Right hindlimb (tissue), 1 donor: ENCODE data around the gene PLA2G5.
"Not testable (repeated sequence)": the region's sequence is repeated elsewhere in the genome, so short reads cannot be mapped to it uniquely, and the experiment has no call there.

Experiments
- DNase-seq: peaks from one replicate; pipeline ENCODE4 v3.0.0-alpha.2; 2018

PLA2G5 gene

GRCh38 chr1:20069874-20070273 lies at the start of gene PLA2G5:
PLA2G5 (plus strand) TSS chr1:20070194; CDS start chr1:20084831, 14,637 bp downstream.
- peak; percentile 64 for DNase-seq

DNA sequence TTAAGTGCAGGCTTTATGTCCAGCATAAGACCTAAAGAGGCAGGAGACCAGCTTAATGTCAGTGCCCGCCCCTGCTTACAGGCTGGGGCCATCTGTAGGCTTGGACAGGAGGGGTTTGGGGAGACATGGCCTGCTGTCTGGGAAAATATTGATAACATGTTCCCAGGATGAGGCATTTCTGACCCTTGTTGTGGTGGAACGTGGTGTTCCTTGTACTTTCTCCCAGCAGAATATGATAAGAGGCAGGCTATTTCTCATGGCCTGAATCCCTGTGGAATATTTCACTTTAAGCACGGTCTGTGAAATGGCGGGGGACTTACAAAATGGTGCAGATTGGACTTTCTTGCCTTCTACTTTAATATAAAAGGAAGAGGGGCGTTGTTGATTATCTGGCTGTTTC lies 41.9 kb upstream of the PLA2G5 start:
- DNase-seq = no peak

DNA sequence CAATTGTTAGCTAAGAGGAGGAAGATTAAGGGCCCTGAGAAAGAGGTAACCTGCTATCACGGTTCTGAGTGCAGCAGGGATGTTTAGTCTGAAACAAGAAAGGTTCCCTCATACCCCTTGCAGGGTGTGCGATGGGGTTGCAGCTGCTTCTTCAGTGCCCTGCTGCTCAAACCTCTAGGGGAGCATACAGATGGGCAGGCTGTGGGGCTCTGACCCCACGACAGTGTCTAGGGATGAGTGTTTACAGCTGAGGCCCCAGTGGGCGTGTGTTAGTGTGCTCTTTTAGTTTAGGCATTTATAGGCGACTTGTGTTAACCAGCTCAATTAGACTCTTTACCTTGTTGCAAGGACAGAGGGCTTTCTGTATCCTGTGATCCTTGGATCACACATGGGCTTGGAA lies 41.3 kb upstream of the PLA2G5 start:
- DNase-seq = no peak

- no peak for DNase-seq
Observed at GRCh38 chr1:20029178-20029912, 40.6 kb upstream of the PLA2G5 start.

DNA sequence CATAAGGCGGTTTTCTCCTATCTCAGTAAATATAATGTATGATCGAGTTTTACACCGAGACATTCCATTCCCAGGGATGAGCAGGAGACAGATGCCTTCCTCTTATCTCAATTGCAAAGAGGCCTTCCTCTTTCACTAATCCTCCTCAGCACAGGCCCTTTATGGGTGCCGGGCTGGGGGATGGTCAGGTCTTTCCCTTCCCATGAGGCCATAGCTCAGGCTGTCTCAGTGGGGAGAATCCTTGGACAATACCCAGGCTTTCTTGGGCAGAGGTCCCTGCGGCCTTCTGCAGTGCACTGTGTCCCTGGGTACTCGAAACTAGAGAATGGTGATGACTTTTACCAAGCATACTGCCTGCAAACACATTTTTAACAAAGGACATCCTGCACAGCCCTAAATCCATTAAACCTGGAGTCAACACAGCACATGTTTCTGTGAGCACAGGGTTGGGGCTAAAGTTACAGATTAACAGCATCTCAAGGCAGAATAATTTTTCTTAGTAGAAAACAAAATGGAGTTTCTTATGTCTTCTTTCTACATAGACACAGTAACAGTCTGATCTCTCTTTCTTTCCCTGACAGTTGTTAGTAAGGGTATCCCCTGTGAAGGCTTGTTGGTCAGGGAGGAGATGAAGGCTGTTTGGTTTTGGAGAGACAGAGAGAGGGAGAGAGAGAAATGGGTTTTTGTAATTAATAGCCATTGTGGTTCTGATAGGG lies 39.4 kb upstream of the PLA2G5 start:
- not testable (repeated sequence) for DNase-seq

GRCh38 chr1:20031161-20031560 lies 38.8 kb upstream of the PLA2G5 start:
- no peak for DNase-seq

GRCh38 chr1:20031836-20032235 lies 38.2 kb upstream of the PLA2G5 start:
- DNase-seq = no peak

GRCh38 chr1:20032425-20032824 lies 37.6 kb upstream of the PLA2G5 start:
- no peak for DNase-seq

DNA sequence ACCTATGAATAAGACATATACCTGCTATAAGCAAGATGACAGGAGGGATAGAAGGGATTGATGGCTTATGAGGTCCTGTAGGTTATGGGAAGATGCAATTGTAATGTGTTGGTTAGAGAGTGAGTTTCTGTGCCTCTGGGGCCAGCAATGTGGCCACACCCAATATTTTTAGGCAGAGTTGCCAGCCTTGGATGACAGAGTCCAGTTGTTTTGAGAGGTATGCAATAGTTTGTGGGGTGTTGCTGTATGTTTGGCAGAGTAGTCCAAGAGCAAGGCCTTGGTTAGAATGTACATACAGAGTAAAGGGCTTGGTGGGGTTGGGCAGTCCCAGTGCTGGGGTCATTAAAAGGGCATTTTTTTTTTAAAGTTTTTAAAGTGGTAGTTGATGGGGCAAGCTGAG lies 36.6 kb upstream of the PLA2G5 start:
- no peak for DNase-seq

DNA sequence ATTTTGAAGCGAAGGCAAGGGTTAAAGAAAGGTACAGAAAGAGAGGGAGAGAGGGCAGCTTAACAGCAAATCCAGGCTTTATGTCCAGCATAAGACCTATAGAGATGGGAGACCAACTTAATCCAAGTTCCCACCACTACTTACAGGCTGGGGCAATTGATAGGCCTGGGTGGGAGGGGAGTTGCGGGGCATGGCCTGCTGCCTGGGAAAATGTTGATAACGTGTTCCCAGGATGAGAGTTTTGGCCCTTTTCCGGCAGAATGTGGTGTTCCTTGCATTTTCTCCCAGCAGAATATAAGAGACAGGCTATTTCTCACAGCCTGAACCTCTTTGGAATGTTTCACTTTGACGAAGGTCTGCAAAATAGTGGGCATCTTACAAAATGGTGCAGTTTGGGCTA lies 34.9 kb upstream of the PLA2G5 start:
- DNase-seq = no peak

GRCh38 chr1:20037877-20038276 lies 32.1 kb upstream of the PLA2G5 start:
- no peak for DNase-seq

- DNase-seq = no peak
Observed at GRCh38 chr1:20047096-20047495, 22.9 kb upstream of the PLA2G5 start.

GRCh38 chr1:20048563-20048962 lies 21.4 kb upstream of the PLA2G5 start:
- DNase-seq = no peak

DNA sequence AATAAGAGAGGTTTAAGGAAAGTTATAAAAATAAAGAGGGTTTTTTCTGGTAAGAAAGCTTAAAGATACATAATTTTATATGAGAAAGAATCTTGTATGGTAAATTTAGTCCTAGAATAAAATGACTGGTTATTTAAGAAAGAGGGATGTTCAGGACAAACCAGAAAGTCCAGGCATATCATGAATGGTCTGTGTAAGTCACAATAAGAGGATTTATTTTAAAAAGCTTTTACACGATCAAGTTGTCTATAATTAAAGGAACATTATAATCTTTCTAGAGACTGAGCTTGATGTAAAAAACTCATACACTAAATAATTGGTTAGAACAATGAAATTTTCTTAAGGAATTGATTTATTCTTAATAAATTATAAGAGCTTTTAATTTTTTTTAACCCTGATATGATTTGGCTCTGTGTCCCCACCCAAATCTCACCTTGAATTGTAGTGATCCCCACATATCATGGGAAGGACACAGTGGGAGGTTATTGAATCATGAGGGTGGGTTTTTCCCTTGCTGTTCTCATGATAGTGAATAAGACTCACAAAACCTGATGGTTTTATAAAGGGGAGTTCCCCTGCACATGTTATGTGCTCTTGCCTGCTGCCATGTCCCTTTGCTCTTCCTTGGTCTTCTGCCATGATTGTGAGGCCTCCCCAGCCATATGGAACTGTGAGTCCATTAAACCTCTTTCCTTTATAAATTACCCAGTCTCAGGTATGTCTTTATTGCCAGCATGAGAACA lies 20.8 kb upstream of the PLA2G5 start:
- DNase-seq = not testable (repeated sequence)

DNA sequence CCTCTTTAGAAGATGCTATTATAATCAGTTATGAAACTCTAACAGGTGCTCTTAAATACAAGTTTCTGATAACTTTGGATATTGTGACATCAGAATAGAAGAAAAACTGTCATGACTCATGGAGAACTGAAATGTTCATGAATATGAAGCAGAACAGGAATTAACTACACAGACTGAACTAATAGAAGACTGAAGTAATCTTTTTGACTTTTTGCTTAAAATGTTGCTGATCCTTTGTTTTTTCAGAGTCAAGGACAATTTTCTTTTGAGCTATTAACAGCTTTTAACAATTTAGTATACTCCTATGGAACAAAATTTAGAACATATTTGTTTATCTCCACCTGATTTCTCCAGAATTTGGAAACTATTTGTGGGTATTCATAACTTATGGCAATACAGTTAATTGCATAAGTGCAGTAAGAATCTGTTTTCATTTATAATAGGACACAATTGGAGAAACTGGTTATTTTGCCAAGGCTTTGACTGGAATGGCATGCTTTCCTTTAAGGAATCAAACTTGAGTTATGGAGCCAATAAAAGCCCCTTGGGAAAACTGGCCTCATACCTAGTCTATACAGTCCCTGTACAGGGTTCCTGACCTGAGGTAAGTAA lies 18.7 kb upstream of the PLA2G5 start:
- DNase-seq = no peak

DNA sequence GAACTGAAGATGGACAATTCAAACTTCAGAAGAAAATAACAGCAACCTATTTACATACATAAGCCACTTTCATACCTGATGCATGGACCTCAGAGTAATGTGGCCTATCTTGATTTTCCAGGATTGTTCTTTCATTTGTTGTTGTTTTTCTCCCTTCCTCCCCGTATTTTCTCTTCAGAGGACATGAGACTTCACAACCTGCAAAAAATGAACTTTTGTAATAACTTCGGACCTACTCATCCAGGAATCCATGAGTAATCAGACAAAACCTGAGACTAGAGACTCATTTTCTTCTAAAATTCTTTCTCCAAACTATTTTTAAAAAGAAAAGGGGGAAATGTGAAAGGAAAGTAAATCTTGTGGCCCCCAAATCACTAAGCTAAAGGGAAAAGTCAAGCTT lies 17.6 kb upstream of the PLA2G5 start:
- no peak for DNase-seq

- no peak for DNase-seq
Observed at GRCh38 chr1:20057886-20058420, 12.0 kb upstream of the PLA2G5 start.

DNA sequence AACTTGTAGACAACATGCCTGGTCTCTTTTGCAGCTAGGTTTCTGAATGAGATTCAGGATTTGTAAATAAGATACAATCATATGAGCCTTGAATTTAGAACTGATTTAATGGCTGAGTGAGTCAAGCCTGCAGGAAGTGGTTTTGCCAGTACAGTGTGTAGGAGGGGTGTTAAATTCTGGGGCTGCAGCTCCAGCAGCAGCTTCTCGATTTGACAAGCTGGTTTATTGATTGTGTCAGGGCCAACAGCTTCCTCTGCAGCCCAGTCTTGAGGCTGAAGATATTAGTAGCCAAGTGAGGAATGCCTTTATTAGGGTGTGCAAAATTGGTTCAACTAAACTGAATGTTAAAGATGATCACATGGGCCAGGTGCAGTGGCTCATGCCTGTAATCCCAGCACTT lies 11.5 kb upstream of the PLA2G5 start:
- DNase-seq = no peak

GRCh38 chr1:20059847-20060246 lies 10.1 kb upstream of the PLA2G5 start:
- no peak for DNase-seq

- DNase-seq = not testable (repeated sequence)
Observed at GRCh38 chr1:20060791-20061190, 9.2 kb upstream of the PLA2G5 start.

- DNase-seq = no peak
Observed at GRCh38 chr1:20061866-20062265, 8.1 kb upstream of the PLA2G5 start.

- no peak for DNase-seq
Observed at GRCh38 chr1:20063861-20064292, 6.1 kb upstream of the PLA2G5 start.

DNA sequence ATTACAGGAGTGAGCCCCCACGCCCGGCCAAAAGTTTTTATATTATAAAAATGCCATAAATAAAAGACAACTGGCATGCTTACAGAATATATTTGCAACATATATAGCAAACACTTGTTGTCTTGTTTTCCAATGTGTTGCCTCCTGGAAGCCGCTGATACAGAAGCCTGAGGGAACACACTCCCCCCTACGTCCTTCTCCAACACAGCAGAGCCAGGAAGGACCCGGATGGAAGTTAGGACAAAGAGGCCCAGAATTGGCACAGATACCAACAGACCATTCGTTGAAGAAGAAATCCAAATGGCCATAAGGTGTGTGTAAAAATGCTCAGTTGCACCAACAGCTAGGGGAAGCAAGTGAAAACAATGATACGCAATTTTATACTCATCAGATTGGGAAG lies 1.3 kb upstream of the PLA2G5 start:
- DNase-seq = no peak
